HepG2 (cell line): ENCODE measurements around the gene TBC1D10A. TPM values are rescaled to one million over a fixed set of nuclear protein-coding genes. Genes with fewer than 3 reads are reported as not detected.

Experiments used
- GATA4 ChIP-seq: sonication (generic); IDR thresholded peaks from 2 replicates; pipeline ENCODE4 v1.6.1; 2016; ENCODE audit warnings: antibody characterized with exemption, low read depth, borderline replicate concordance
- GMEB1 ChIP-seq: sonication (generic); formaldehyde crosslinking; IDR thresholded peaks from 2 replicates; pipeline ENCODE4 v1.5.1; 2020; ENCODE audit warnings: missing genetic modification reagents, mild to moderate bottlenecking, borderline replicate concordance
- IKZF5 ChIP-seq: IDR thresholded peaks from 2 replicates; pipeline ENCODE4 v1.6.1; 2018; ENCODE audit warnings: missing genetic modification reagents, mild to moderate bottlenecking, missing compliant biosample characterization
- NFATC3 ChIP-seq: sonication (generic); formaldehyde crosslinking; IDR thresholded peaks from 2 replicates; pipeline ENCODE4 v1.5.1; 2020; ENCODE audit warnings: mild to moderate bottlenecking, missing genetic modification reagents
- NR2C2 ChIP-seq: sonication (generic); formaldehyde crosslinking; IDR thresholded peaks from 2 replicates; pipeline ENCODE4 v1.4.0; 2020; ENCODE audit warnings: missing genetic modification reagents, mild to moderate bottlenecking, moderate library complexity, borderline replicate concordance
- NR2F6 ChIP-seq, 2 experiments: IDR thresholded peaks; 2 replicates each; pipeline ENCODE4 v1.6.1; 2016; ENCODE audit warnings: antibody characterized with exemption in 1 of 2, mild to moderate bottlenecking in 1 of 2
- TFE3 ChIP-seq: IDR thresholded peaks from 2 replicates; pipeline ENCODE4 v1.6.1; 2016
- TOPORS ChIP-seq: sonication (generic); formaldehyde crosslinking; IDR thresholded peaks from 2 replicates; pipeline ENCODE4 v1.8.0; 2023; ENCODE audit warnings: mild to moderate bottlenecking, missing genetic modification reagents
- TP53 ChIP-seq: sonication (generic); formaldehyde crosslinking; conservative IDR thresholded peaks from 2 replicates; pipeline ENCODE4 v1.4.0; 2020; ENCODE audit warnings: missing genetic modification reagents
- ZBTB21 ChIP-seq: sonication (generic); formaldehyde crosslinking; IDR thresholded peaks from 2 replicates; pipeline ENCODE4 v1.4.0; 2020; ENCODE audit warnings: missing genetic modification reagents
- ZNF124 ChIP-seq: sonication (generic); formaldehyde crosslinking; IDR thresholded peaks from 2 replicates; pipeline ENCODE4 v1.4.0; 2020; ENCODE audit warnings: missing genetic modification reagents
- ZNF136 ChIP-seq: sonication (generic); formaldehyde crosslinking; IDR thresholded peaks from 2 replicates; pipeline ENCODE4 v1.8.1; 2022; ENCODE audit warnings: low read depth, mild to moderate bottlenecking, moderate library complexity, missing genetic modification reagents
- ZNF138 ChIP-seq: sonication (generic); formaldehyde crosslinking; IDR thresholded peaks from 2 replicates; pipeline ENCODE4 v1.5.0; 2020; ENCODE audit warnings: mild to moderate bottlenecking, low read depth, missing genetic modification reagents
- ZNF17 ChIP-seq: sonication (generic); formaldehyde crosslinking; IDR thresholded peaks from 2 replicates; pipeline ENCODE4 v1.5.0; 2020; ENCODE audit warnings: mild to moderate bottlenecking, missing genetic modification reagents
- ZNF20 ChIP-seq: sonication (generic); formaldehyde crosslinking; IDR thresholded peaks from 2 replicates; pipeline ENCODE4 v1.4.0; 2020; ENCODE audit warnings: mild to moderate bottlenecking, moderate library complexity, missing genetic modification reagents
- ZNF550 ChIP-seq: sonication (generic); formaldehyde crosslinking; IDR thresholded peaks from 2 replicates; pipeline ENCODE4 v1.4.0; 2020; ENCODE audit warnings: mild to moderate bottlenecking, missing genetic modification reagents, borderline replicate concordance
- ZNF570 ChIP-seq: sonication (generic); formaldehyde crosslinking; IDR thresholded peaks from 2 replicates; pipeline ENCODE4 v1.4.0; 2020; ENCODE audit warnings: mild to moderate bottlenecking, missing genetic modification reagents, borderline replicate concordance
- ZNF747 ChIP-seq: sonication (generic); formaldehyde crosslinking; IDR thresholded peaks from 2 replicates; pipeline ENCODE4 v1.8.1; 2023; ENCODE audit warnings: missing genetic modification reagents, mild to moderate bottlenecking, borderline replicate concordance
- ZNF891 ChIP-seq: sonication (generic); formaldehyde crosslinking; IDR thresholded peaks from 2 replicates; pipeline ENCODE4 v1.5.0; 2020; ENCODE audit warnings: mild to moderate bottlenecking, missing genetic modification reagents
- polyA plus RNA-seq, 8 experiments: library from polyadenylated mRNA; depleted of rRNA in 3 of 8; stranded (reverse) in 7 of 8; unstranded in 1 of 8; fragments of >200 nt; fragmentation: Illumina TruSeq in 4 of 8; extraction: Trizol in 4 of 8; gene quantifications; 2 replicates each; pipeline versions ENCODE4 v1.2.1 to v1.2.3, GENCODE V29; 2011 to 2016; ENCODE audit warnings: low read depth in 4 of 8, missing spikeins in 1 of 8, mixed read lengths in 1 of 8; ENCODE audit not compliant: insufficient read depth in 1 of 8
- total RNA-seq, 5 experiments: library from RNA; depleted of rRNA; stranded (reverse); fragments of >200 nt; fragmentation: Illumina TruSeq; extraction: Trizol; gene quantifications; 2 replicates each; pipeline ENCODE4 v1.2.3, GENCODE V29; 2016; ENCODE audit warnings: low read depth in 1 of 5
- TF ChIP-seq, protein P1 (sequence below): sonication (generic); formaldehyde crosslinking; IDR thresholded peaks from 2 replicates; pipeline ENCODE4 v1.4.0; 2020; ENCODE audit warnings: mild to moderate bottlenecking, missing genetic modification reagents
- TF ChIP-seq, protein P2 (sequence below): IDR thresholded peaks from 2 replicates; pipeline ENCODE4 v1.6.1; 2016; ENCODE audit warnings: missing biosample characterization, missing genetic modification reagents, low read depth
- TF ChIP-seq, protein P3 (sequence below): sonication (generic); formaldehyde crosslinking; IDR thresholded peaks from 2 replicates; pipeline ENCODE4 v1.4.0; 2020; ENCODE audit warnings: missing genetic modification reagents

The TBC1D10A gene
- total and polyA plus RNA-seq, 2 of the 13 experiments (the other 11 are each of a cell fraction or from before 2014, with no cell fraction given), result 4.2 to 4.9 TPM

GRCh38 chr22:30326706-30327362 is at the start of gene TBC1D10A (continued):
- TF ChIP-seq TOPORS (CRISPR knock-in tag) (no peak), ZNF136 (CRISPR knock-in tag) (no peak), ZBTB21 (CRISPR knock-in tag) (no peak), NR2C2 (no peak), NR2F6 (IDR thresholded peaks at IDR 0.05) (no peak), NR2F6 (CRISPR knock-in tag; IDR thresholded peaks at IDR 0.05) (no peak), TFE3 (CRISPR knock-in tag) (no peak), ZNF747 (CRISPR knock-in tag) (no peak), ZNF124 (CRISPR knock-in tag) (no peak), GATA4 (no peak), ZNF891 (CRISPR knock-in tag) (no peak), IKZF5 (CRISPR knock-in tag) (0 out of 2 replicates have a peak, but pooled peaks have one; percentile 9), ZNF20 (no peak), GMEB1 (CRISPR knock-in tag) (no peak; the same call in 1 of the 2 replicates), NFATC3 (no peak), ZNF570 (CRISPR knock-in tag) (no peak), ZNF138 (CRISPR knock-in tag) (no peak), ZNF17 (CRISPR knock-in tag) (no peak), TP53 (no peak), ZNF550 (CRISPR knock-in tag) (no peak)
- TF ChIP-seq, protein P1, sequence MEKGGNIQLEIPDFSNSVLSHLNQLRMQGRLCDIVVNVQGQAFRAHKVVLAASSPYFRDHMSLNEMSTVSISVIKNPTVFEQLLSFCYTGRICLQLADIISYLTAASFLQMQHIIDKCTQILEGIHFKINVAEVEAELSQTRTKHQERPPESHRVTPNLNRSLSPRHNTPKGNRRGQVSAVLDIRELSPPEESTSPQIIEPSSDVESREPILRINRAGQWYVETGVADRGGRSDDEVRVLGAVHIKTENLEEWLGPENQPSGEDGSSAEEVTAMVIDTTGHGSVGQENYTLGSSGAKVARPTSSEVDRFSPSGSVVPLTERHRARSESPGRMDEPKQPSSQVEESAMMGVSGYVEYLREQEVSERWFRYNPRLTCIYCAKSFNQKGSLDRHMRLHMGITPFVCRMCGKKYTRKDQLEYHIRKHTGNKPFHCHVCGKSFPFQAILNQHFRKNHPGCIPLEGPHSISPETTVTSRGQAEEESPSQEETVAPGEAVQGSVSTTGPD (CRISPR knock-in tag), result no peak
- TF ChIP-seq, protein P2, sequence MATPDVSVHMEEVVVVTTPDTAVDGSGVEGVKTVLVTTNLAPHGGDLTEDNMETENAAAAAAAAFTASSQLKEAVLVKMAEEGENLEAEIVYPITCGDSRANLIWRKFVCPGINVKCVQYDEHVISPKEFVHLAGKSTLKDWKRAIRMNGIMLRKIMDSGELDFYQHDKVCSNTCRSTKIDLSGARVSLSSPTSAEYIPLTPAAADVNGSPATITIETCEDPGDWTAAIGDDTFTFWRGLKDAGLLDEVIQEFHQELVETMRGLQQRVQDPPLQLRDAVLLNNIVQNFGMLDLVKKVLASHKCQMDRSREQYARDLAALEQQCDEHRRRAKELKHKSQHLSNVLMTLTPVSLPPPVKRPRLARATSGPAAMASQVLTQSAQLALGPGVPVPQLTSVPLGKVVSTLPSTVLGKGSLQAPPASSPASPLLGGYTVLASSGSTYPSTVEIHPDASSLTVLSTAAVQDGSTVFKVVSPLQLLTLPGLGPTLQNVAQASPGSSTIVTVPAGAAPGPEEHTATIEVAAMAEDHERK (CRISPR knock-in tag), result no peak
- TF ChIP-seq, protein P3, sequence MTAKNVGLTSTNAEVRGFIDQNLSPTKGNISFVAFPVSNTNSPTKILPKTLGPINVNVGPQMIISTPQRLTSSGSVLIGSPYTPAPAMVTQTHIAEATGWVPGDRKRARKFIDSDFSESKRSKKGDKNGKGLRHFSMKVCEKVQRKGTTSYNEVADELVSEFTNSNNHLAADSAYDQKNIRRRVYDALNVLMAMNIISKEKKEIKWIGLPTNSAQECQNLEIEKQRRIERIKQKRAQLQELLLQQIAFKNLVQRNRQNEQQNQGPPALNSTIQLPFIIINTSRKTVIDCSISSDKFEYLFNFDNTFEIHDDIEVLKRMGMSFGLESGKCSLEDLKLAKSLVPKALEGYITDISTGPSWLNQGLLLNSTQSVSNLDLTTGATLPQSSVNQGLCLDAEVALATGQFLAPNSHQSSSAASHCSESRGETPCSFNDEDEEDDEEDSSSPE, result no peak
